PC-9 (cell line): ENCODE data around the gene RPL28. TPM values are rescaled to one million over a fixed set of nuclear protein-coding genes. Genes with fewer than 3 reads are reported as not detected.

ENCODE experiments used
- BruUV-seq: library from RNA; stranded (reverse); fragments of 400-500 nt; replicated peaks from 2 replicates; lab custom pipeline; 2021; lab: Mats Ljungman, UMichigan
- CTCF ChIA-PET: fragments of 300-600 bp; sonication (Branson Sonifier 250); formaldehyde crosslinking; loops from one replicate; lab custom pipeline; 2022; ENCODE audit warnings: antibody characterized with exemption; lab: Charles Lee
- POLR2A ChIA-PET: fragments of 300-600 bp; sonication (Branson Sonifier 250); formaldehyde crosslinking; loops from one replicate; lab custom pipeline; 2022; ENCODE audit warnings: antibody characterized with exemption; ENCODE audit not compliant: unreplicated experiment; lab: Charles Lee
- DNase-seq, 2 experiments: peaks; one replicate each; pipeline versions ENCODE4 v3.0.0 to v3.0.0-alpha.2; 2015 to 2022; ENCODE audit warnings: mixed read lengths in 1 of 2
- H2AFZ ChIP-seq: fragments of 200-600 bp; sonication (generic); 2 replicates; pipeline ENCODE4 v1.8.1; 2017; ENCODE audit warnings: antibody characterized with exemption
- H3F3A ChIP-seq: fragments of 200-600 bp; sonication (generic); 2 replicates; pipeline ENCODE4 v1.8.1; 2017; ENCODE audit warnings: antibody characterized with exemption, mild to moderate bottlenecking, low read depth; ENCODE audit not compliant: insufficient read depth
- H3K27ac ChIP-seq: fragments of 200-600 bp; sonication (generic); 2 replicates; pipeline ENCODE4 v1.6.1; 2016; ENCODE audit warnings: mixed run types
- H3K27me3 ChIP-seq: fragments of 200-600 bp; sonication (generic); 2 replicates; pipeline ENCODE4 v1.6.1; 2016; ENCODE audit warnings: low read depth, mixed run types; ENCODE audit not compliant: insufficient read depth
- H3K36me3 ChIP-seq: fragments of 200-600 bp; sonication (generic); 2 replicates; pipeline ENCODE4 v1.6.1; 2016; ENCODE audit warnings: low read depth, mixed run types
- H3K4me1 ChIP-seq: fragments of 200-600 bp; sonication (generic); replicated peaks from 2 replicates; pipeline ENCODE4 v1.6.1; 2016; ENCODE audit warnings: mixed run types; ENCODE audit not compliant: insufficient read depth
- H3K4me2 ChIP-seq: fragments of 200-600 bp; sonication (generic); 2 replicates; pipeline ENCODE4 v1.6.1; 2017; ENCODE audit warnings: mixed run types
- H3K4me3 ChIP-seq: fragments of 200-600 bp; sonication (generic); 2 replicates; pipeline ENCODE4 v1.6.1; 2016; ENCODE audit warnings: mixed run types
- H3K79me2 ChIP-seq: fragments of 200-600 bp; sonication (generic); 2 replicates; pipeline ENCODE4 v1.6.1; 2017; ENCODE audit warnings: low read depth, mixed run types
- H3K9me2 ChIP-seq: fragments of 200-600 bp; sonication (generic); 2 replicates; pipeline ENCODE4 v1.8.1; 2017; ENCODE audit warnings: mild to moderate bottlenecking; ENCODE audit not compliant: insufficient read depth
- H3K9me3 ChIP-seq: fragments of 200-600 bp; sonication (generic); 2 replicates; pipeline ENCODE4 v1.8.1; 2016; ENCODE audit warnings: low read depth; ENCODE audit not compliant: insufficient read depth
- H4K20me1 ChIP-seq: fragments of 200-600 bp; sonication (generic); 2 replicates; pipeline ENCODE4 v1.8.1; 2017; ENCODE audit not compliant: insufficient read depth
- EZH2 ChIP-seq: fragments of 200-600 bp; sonication (generic); IDR thresholded peaks from 2 replicates; pipeline ENCODE4 v1.8.0; 2017; ENCODE audit warnings: antibody characterized with exemption, low read depth
- intact Hi-C: fragments of 100-400 bp; cut with micrococcal nuclease; formaldehyde crosslinking; loops from one replicate; pipeline ENCODE4 v1.10.0; 2022; ENCODE audit not compliant: unreplicated experiment
- total RNA-seq: library from RNA; stranded (reverse); gene quantifications from 2 replicates; pipeline ENCODE4 v1.2.3, GENCODE V29; 2021
- TF ChIP-seq, protein P1 (sequence below): fragments of 200-600 bp; sonication (generic); conservative IDR thresholded peaks from 2 replicates; pipeline ENCODE4 v1.6.1; 2017; ENCODE audit warnings: mixed run types, antibody characterized with exemption, mild to moderate bottlenecking, moderate library complexity

Gene RPL28
- total RNA-seq, 1 experiment from 2014 or later: 2,433 TPM

DNA sequence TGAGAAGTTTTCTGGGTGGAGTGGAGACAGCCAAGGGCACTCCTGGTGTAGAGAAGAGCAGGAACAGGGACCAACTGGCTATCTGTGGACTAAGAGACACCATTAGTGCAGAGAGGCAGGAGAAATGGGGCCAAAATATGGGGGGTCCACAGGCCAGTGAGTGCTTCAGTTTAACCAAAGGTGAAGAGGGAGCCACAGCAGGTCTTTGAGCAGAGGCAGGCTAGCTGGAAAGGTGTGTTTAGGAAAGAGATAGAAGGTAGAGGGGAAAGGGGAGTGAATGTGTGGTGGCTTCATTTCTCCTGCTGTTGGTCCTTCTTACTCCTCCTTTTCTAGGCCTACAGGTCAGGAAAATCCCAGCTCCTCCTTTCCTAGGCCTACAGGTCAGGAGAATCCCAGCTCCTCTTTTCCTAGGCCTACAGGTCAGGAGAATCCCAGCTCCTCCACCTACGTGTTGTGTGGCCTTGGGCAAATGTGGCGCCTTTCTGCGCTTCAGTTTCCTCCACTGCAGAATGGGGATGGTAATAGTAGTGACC is 3.1 kb upstream of the RPL28 start:
- Histone ChIP-seq H3K79me2 (peaks cover 48% of the 10 kb centered on the region), H3K36me3 (peaks cover 18% of the 10 kb centered on the region), H3K4me3 (peak overlapping the region; percentile 59), H3K9me3 (no peaks in the 10 kb centered on the region), H2AFZ (no peak overlapping the region), H3K4me2 (peak overlapping the region; percentile 90), H3K4me1 (peaks cover 25% of the 10 kb centered on the region), H3K27me3 (no peaks in the 10 kb centered on the region), H3K9me2 (no peaks in the 10 kb centered on the region), H3F3A (peaks cover 43% of the 10 kb centered on the region; the same call in 1 of the 2 replicates), H3K27ac (no peak overlapping the region), H4K20me1 (peaks cover 19% of the 10 kb centered on the region)
- TF ChIP-seq EZH2: no peak
- TF ChIP-seq, protein P1, sequence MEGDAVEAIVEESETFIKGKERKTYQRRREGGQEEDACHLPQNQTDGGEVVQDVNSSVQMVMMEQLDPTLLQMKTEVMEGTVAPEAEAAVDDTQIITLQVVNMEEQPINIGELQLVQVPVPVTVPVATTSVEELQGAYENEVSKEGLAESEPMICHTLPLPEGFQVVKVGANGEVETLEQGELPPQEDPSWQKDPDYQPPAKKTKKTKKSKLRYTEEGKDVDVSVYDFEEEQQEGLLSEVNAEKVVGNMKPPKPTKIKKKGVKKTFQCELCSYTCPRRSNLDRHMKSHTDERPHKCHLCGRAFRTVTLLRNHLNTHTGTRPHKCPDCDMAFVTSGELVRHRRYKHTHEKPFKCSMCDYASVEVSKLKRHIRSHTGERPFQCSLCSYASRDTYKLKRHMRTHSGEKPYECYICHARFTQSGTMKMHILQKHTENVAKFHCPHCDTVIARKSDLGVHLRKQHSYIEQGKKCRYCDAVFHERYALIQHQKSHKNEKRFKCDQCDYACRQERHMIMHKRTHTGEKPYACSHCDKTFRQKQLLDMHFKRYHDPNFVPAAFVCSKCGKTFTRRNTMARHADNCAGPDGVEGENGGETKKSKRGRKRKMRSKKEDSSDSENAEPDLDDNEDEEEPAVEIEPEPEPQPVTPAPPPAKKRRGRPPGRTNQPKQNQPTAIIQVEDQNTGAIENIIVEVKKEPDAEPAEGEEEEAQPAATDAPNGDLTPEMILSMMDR: no peak
- intact Hi-C loops: loop anchor here (10.0 kb wide), 1 partner anchor 218 kb away; the partner anchor contains the start of gene DNAAF3
- BruUV-seq: TSS peak; percentile 27
- ChIA-PET CTCF (interaction anchor here (1.5 kb wide), 1 partner anchor 81 kb away, joined by 10 read pairs; no protein-coding TSS in a partner anchor), POLR2A (interaction anchor here (0.6 to 0.8 kb wide), 2 partner anchors 12 to 233 kb away, joined by 4 to 26 read pairs; partner anchors contain the start of gene TNNT1)
- no peak for DNase-seq

DNA sequence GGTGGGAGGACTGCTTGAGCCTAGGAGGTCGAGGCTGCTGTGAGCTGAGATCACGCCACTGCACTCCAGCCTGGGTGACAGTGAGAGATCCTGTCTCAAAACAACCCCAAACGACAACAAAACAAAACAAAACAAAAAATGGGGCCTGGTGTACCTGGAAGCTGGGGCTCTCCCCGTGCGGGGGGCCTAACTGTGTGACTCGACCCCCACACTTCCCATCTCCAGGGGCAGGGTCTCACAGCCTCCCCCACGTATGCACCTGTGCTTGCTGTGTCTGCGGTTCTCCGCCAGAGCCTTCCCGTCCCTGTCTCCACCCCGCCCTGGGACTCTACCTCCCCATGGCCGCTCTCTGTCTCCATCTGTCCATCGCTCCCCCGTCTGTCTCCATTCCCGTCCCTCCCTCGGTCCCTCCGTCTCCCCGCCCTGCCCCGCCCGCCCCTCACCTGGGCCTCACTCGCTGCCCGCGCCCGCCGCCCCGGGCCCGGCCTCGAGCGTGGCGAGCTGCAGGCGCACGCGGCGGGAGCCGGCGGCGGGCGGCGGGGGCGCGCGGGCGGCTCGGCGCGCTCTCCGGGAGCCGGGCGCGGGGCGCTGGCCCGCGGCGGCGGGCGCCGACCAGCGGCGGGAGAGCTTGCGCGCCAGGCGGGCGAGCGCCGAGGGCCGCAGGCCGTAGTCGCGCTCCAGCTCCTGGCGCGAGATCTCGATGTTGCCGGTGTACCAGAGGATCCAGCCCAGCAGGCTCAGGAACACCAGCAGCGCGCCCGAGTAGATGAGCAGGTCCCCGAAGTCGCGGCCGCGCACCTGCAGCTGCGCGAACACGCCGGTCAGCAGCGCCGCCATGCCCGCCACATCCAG is 2.2 kb upstream of the RPL28 start:
- H3K79me2 ChIP-seq: peaks cover 57% of the 10 kb centered on the region
- DNase-seq: peak; percentile 72 to 76

More for the DNA sequence above, 2.2 kb upstream of the RPL28 start:
- TF ChIP-seq, protein P1: no peak
- TF ChIP-seq EZH2: no peak
- Histone ChIP-seq H3K27me3 (no peaks in the 10 kb centered on the region), H4K20me1 (peaks cover 25% of the 10 kb centered on the region), H3K4me1 (peaks cover 34% of the 10 kb centered on the region), H3K9me3 (no peaks in the 10 kb centered on the region), H3K4me2 (peak overlapping the region; percentile 90), H3F3A (peaks cover 52% of the 10 kb centered on the region), H3K36me3 (peaks cover 27% of the 10 kb centered on the region), H3K9me2 (no peaks in the 10 kb centered on the region), H3K27ac (peak overlapping the region; percentile 50), H3K4me3 (peak overlapping the region; percentile 88), H2AFZ (peak overlapping the region; percentile 71)
- no TSS peak for BruUV-seq
- ChIA-PET POLR2A (interaction anchor here (0.6 to 1.7 kb wide), 7 partner anchors 24 to 234 kb away, joined by 3 to 58 read pairs (median 4); partner anchors contain the start of genes HSPBP1, KMT5C and TNNT1), CTCF (interaction anchor here (0.6 to 1.9 kb wide), 8 partner anchors 31 to 764 kb away, joined by 3 to 13 read pairs (median 6); partner anchors contain the start of genes KMT5C and PPP6R1)
- intact Hi-C loops: loop anchor here (2.0 to 10.0 kb wide), 3 partner anchors 23 to 219 kb away; partner anchors contain the start of genes DNAAF3 and UBE2S
